Measurements from ENCODE around the gene ELANE.

DNA sequence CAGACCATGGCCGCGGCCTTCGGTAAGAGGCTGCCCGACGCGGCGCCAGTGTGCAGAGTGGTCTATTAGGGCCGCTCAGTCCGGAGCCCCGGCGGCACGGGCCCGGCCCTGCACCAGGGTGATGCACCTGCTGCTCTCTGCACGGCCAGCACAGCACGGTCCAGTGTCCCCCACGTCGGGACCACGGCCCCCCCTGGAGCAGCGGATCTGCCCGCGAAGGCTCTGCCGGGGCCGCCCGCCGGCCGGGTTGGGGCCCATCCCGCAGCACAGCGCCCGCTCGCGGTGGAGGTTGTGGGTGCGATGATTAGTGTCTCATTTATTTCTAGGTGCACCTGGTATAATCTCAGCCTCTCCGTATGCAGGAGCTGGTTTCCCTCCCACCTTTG, 46.9 kb upstream of the ELANE start:
- no peak for TF ChIP-seq RBFOX2 (IDR thresholded peaks at IDR 0.05; ENCODE audit: low read depth, low read length)
- TF ChIP-seq ETV6 (IDR thresholded peaks at IDR 0.05; ENCODE audit: borderline replicate concordance in 1 of 2, low read depth in 2 of 2, low read length in 1 of 2), result no peak
- no peak for TF ChIP-seq ETV6 (CRISPR knock-in tag; IDR thresholded peaks at IDR 0.05; ENCODE audit: borderline replicate concordance)
- TF ChIP-seq, protein P1, sequence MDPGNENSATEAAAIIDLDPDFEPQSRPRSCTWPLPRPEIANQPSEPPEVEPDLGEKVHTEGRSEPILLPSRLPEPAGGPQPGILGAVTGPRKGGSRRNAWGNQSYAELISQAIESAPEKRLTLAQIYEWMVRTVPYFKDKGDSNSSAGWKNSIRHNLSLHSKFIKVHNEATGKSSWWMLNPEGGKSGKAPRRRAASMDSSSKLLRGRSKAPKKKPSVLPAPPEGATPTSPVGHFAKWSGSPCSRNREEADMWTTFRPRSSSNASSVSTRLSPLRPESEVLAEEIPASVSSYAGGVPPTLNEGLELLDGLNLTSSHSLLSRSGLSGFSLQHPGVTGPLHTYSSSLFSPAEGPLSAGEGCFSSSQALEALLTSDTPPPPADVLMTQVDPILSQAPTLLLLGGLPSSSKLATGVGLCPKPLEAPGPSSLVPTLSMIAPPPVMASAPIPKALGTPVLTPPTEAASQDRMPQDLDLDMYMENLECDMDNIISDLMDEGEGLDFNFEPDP (CRISPR knock-in tag; IDR thresholded peaks at IDR 0.05), result no peak
- no peak for TF ChIP-seq ESRRA (IDR thresholded peaks at IDR 0.05; ENCODE audit: borderline replicate concordance, low read depth)
- TF ChIP-seq TCFL5 (CRISPR knock-in tag; conservative IDR thresholded peaks at IDR 0.05), result no peak
- no peak for TF ChIP-seq KDM1A (IDR thresholded peaks at IDR 0.05)
- TF ChIP-seq SMC3 (conservative IDR thresholded peaks at IDR 0.05; ENCODE audit: insufficient read depth, low read depth, low read length), result no peak
- no peak for TF ChIP-seq ZNF146 (CRISPR knock-in tag; IDR thresholded peaks at IDR 0.05; ENCODE audit: unreplicated experiment)
- TF ChIP-seq FOXM1 (IDR thresholded peaks at IDR 0.05; ENCODE audit: low read depth), result no peak
- no peak for TF ChIP-seq FOXM1 (CRISPR knock-in tag; IDR thresholded peaks at IDR 0.05; ENCODE audit: low read depth)
- TF ChIP-seq JUN (IDR thresholded peaks at IDR 0.05; ENCODE audit: borderline replicate concordance, low read depth, low read length), result no peak
- no peak for TF ChIP-seq JUN (CRISPR knock-in tag; IDR thresholded peaks at IDR 0.05; ENCODE audit: borderline replicate concordance)
- TF ChIP-seq PCBP2 (IDR thresholded peaks at IDR 0.05; ENCODE audit: low read depth, low read length, poor library complexity, severe bottlenecking), result no peak
